ENCODE results near the gene ERC2. TPM values are rescaled to one million over a fixed set of nuclear protein-coding genes. Genes with fewer than 3 reads are reported as not detected.
"Not testable (repeated sequence)": the region's sequence is repeated elsewhere in the genome, so short reads cannot be mapped to it uniquely, and the experiment has no call there.

ERC2 gene
- total RNA-seq, 1 donor from 2014 or later = 3.4 TPM

DNA sequence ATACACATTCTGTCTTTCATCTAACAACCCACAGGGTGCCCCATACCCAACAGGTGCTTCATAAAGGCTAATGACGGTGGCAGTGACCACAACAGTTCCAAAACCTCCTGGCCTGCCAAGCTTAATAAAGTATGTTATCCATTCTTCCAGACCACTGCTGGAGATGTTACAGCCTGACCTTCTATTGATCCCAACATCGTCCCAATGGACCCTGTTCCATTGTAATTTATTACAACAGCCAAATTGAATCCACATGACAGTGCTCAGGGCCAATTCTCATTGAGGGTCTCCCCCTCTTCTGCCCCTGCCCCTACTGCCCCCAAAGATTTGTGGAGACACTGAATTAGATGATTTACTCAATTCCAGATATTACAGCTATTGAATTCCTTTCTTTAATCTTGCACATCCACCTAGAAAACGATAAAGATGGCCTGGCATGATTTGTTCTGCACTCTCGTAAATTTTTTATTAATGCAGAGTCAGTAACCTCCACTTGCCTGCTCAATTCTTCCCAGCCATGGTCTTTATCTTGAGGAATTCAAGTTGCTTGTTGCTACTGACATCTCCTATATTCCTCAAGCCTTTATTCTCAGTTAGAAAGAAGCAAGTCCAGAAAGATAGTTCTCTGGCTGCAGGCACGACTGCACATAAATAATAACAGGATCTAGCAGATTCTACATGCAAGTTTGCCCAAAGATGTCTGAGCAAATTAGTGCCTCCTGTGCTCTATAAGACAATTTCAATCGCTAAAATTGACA, 407.6 kb downstream of the ERC2 start:
- no peak for DNase-seq

DNA sequence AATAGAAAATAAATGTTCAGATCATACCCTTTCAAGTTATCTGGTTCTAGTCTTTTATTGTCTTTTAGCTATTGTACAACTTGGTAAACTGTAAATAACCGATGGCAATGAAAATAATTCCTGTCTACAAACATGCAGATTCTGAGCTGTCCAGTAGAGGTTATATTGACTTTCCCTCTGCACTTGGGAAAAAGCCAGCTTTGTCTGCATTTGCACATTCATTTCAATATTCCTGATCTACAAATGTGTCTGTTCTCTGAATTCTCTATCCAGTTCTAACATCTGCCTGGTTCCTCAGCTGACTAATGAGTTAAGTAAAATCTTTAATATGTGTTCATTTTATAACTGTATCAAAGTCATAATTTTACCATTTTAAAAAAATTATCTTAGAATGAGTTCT, 408.5 kb downstream of the ERC2 start:
- DNase-seq = no peak

DNA sequence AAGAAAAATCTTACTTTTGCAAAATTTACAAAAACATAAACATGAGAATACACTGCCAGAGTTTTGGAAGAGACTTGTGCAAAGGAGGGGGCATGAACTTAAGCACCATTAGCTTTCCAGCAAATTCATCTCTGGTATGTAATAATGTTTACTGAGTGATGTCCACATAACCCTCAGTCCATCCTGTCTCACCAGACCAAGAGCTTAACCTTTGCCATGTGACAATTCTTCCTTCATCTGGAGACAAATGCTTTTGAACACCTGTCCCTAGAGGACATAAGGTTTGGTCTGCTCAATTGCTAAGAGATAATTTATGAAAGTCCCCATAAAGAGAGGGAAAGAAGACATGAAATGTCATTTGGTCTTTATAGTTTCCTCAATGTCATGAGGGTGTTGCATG, 412.3 kb downstream of the ERC2 start:
- no peak for DNase-seq

DNA sequence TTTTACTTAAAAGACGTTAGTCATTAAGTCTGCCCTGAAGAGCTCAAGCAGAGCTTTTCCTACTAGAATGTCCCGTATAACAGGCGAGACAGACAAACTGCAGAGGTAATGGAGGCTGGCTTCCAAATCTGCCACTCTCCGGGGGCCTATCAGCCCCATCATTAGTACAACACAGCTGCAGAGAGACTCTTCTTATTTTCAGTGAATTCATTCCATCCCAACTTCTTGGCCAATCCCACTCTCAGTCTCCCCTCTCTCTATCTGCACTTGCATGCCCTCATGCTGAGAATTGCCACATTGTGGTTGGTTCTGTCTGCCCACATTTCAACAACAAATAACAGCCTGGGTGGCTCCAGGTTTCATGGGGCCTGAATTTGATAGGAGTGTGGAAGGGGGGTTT, 412.7 kb downstream of the ERC2 start:
- DNase-seq = peak; percentile 19

DNA sequence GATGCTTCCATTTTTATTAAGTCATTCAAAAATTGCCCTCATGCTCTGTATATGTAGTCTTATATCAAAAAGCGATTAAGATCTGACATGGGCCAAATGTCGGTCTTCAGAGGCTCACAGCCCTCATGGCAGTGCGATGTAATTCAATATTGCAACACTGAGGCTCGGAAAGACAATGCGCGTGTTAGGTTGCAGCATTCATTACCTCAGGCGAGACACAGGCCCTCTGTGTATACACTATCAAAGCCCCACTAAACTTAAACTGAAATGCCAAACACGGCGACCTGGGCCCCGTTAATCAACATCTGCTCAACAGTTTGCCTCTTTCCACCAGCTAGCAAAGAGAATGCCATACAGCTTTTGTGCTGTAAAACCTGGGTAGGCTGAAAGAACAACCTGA, 413.4 kb downstream of the ERC2 start:
- DNase-seq = no peak

DNA sequence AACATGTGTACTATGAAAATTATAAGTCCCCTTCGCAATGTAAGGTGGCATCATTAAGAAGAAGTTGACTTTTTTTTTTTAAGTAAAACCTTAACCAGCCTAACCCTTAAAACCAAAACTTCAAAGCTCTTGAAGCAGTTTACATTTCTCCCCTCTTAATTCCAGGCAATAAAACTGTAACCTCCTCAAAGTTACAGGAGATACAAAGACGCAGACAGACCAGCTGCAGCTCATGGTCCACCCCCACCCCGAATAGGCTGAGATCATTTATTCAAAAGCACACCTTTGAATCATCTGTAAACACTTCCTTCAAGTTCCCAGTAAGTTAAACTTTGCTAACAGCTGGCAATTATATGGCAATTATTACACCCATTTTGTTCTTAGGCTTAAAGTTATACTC, 414.5 kb downstream of the ERC2 start:
- DNase-seq = peak; percentile 22

DNA sequence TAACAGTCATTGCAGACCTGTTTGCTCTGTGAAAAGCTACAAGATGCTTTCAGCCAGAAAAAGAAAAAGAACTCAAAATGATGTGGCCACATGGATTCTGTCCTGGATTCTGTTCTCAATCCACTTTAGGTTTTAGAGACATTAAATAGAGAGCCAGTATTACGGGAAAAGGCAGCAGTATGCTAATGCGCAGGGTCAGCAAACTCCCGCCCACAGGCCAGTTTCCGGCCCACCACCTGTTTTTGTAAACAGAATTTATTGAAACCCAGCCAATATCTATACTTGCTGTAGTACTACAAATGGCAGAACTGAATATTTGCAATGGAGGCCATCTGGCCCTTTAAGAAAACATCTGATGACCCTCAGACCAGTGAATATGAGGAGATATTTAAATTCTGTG, 416.1 kb downstream of the ERC2 start:
- no peak for DNase-seq

DNA sequence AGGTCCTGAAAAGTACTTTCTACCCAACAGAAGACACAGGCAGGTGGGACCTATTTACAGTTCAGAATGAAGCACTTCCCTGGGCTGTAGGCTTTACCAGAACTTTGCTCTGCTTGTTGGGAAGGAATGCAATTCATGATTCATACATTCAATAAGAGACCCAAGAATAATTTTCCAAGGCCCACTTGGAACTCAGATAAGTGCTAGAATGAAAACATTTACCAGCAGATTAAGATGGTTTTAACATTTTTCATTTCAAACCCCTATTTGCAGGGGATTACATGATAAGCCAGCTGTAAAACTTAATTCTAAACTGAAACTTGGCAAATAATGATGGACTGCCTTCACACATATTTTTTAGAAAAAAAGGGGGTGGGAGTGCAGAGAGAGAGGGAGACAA, 417.2 kb downstream of the ERC2 start:
- no peak for DNase-seq

DNA sequence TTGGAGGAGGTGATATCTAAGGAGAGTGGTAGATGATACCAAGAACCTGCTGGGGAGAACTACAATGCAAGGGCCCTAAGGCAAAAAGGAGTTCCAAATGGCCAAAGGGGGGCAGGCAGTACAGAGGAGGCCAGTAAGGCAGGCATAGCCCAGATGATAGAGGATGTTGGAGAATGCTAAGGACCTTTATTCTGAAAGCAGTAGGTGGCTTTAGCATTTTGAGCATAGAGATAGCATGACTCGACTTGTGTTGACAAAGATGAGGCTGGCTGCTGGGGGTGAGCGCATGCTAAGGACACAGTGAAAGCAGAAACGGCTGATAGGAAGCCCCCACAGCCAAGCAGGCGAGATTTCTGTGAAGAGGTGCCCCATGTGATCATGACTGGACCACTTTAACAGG, 419.3 kb downstream of the ERC2 start:
- DNase-seq = no peak

DNA sequence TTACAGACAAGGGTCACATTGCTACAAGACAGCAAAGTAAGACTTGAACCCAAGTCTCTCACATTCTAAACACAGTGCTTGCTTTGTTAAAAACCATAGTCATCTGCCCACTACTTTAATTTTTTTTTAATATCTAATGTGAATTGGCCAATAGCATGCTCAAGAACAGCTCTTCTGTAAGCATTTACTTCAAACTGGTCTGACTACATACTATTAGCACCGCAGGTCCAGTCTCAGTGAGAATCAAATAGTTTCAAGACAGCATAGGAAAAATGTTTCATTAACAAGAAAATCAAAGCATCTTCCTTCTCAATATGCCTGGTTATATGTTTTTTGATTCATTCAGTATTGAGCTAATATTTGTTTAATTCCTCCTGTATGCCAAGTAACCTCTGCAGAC, 419.9 kb downstream of the ERC2 start:
- DNase-seq = no peak

DNA sequence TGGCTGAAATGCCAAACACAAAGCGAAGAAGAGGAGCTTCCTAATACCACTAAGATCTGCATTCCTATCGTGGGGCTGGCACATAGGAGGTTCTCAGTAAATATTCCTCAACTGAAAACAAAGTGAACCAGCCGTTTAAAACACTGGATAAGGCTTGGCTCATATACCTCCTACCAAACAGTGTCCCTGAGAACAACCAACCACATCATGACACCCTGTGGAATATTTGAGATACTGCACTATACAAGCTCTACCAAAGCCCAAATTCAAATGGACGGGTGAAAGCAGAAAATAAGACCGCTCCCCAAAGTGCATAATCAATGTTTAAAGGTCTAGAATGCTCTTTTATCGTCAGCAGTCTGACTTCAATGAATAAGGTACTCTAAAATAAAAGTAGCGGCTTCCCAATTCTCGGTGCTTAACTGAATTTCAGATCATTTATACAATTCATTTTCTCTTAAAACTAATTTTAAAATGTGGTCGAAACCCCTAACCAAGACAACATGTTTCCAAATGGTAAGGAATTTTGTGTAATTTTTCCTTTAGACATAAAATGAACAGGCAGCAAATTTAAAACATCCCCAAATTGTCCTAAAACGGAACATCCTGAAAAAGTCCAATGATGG, 425.8 kb downstream of the ERC2 start:
- DNase-seq = peak; percentile 67

DNA sequence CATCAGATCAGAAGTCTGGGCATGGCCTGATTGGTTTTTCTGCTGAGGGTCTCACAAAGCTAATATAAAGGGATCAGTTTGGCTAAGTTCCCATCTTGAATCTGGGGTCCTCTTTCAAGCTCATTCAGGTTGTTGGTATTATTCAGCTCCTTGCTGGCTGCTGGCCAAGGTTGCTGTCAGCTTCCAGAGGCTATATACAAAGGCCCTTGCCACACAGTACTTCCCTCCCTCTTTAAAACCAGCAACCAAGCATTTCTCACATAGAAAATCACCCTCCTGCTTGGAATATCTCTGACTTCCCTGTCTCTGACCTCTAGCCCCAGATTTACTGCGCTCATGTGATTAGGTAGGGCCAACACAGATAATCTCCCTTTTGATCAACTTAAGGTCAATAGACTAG, 442.9 kb downstream of the ERC2 start:
- DNase-seq = no peak

DNA sequence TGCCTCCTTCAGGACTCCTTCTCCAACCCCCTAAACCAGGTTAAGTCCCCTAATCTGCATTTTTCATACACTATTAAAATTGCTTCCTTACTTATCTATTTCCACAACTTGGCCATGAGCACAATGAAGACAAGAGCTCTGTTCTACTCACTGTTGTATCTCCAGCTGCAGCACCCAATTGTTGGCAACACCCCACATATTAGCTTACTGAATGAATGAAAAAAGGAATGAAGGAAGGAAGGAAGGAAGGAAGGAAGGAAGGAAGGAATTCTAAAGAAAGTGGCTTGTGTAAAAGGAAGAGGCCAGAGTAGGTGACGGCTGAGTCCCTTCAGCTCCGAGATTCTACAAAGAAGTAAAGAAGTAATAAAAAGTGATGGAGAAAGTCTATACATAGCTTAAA, 444.7 kb downstream of the ERC2 start:
- DNase-seq = no peak

DNA sequence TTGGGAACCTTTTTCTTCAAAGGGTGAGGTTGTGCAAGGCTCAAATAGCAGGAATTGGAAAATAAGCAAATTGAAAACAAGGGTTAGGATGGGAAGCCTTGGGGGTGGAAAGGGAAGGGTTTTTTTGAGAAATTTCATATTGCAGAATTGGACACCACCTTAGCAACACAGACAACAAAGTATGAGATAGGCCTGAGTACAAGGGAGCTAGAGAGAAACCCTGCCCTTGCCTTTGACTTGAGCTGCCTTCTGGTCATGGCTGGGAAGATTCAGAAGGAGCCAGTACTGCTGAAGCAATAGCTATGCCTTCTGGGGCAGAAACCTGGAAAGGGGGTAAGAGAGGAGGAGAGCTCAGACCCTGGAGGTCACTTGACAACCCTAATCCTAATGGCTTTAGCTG, 445.6 kb downstream of the ERC2 start:
- no peak for DNase-seq

DNA sequence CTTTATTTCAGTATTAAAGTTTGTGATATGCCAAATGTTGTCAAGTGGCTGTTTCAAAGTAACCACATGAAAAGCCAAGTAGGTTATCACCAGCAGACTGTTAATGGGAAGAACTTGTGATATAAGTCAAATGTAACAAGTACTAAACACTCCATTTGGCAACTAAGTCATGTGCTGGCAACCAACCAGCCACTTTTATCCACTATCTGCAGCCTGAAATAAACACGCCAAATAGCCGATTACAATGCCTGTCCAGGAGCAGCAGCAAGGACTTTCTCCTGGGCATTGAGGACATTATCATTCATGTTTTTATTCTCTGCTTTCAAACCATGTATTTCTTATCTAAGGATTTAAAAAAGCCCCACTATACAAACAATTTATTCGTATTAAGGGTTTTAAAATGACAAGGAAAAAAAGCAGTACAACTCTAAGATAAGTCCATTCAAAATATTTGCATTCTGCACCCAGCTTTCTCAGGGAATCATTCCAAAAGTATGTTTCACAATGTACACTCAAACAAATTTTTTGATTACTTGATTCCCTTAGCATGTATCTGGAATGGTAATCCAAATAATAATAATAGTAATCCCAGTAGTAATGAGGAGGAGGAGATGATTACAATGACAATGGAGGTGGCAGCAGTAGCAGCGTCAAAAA, 448.6 kb downstream of the ERC2 start:
- no peak for DNase-seq

DNA sequence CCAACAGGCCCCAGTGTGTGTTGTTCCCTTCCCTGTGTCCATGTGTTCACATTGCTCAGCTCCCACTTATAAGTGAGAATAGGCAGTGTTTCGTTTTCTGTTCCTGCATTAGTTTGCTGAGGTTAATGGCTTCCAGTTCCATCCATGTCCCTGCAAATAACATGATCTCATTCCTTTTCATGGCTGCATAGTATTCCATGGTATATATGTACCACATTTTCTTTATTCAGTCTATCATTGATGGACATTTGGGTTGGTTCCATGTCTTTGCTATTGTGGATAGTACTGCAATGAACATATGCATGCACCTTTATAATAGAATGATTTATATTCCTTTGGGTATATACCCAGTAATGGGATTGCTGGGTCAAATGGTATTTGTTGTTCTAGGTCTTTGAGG, 452.9 kb downstream of the ERC2 start:
- not testable (repeated sequence) for DNase-seq

DNA sequence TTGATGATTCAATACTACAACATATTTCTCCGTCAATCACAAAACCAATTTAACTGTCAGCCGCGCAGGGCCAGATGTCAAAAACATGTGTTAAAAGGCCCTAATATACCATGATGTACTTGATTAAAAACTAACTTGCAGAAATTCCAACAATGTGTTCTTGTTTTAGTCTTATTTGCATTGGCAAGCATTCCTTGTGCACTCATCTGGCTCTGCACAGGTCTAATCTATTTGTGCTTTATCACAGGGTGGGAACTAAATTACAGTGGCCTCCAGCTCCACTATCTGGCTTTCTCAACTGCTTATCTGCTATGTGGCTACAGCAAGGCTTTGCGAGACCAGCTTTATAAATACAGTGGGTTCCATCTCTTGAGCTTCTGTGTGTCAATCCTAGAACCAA, 455.5 kb downstream of the ERC2 start:
- DNase-seq = no peak

DNA sequence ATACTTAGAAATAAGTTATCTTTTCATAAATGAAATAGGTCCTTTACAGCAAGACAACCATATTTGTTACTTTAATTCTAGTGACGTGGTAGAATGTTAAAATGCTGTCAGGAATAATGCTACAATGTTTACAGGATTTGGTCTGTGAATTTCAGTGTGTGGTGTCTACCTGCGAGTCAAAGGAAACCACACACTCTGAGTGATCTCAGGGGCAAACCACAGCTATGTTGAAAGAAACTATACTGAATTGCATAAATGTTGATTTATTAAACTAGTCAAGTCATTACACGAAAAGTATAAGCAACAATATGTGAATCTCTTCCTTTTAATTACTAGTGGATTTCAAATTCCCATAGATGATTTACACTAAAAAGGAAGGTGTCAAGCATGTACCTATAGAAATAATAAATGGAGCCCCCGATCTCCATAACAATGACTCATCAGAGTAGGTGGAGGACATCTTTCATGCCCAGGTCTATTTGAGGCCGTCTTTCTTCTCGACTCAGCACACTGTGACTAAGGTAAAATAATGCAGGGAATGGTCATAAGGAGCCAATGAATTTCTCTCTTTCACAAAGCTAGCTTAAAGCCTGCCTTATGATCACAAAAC, 463.0 kb downstream of the ERC2 start:
- DNase-seq = no peak

DNA sequence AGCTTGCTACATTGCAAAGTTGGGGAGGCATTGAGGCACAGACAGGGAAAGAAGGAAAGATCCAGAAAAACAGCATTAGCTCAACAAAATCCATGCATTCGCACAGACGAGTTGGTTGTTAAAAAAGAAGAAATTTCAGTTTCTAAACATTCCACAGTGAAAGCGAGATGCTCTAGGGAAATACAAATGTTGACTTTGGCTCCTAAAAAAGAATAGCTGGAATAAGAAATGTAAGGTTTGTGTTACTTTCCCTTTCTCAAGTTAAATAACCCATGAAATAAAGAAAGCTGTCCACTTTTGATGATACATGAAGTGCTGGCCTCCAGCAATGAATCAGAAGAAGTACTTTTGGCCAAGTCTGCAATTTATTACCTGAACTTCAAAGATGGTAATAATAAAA, 465.1 kb downstream of the ERC2 start:
- peak; percentile 43 for DNase-seq

DNA sequence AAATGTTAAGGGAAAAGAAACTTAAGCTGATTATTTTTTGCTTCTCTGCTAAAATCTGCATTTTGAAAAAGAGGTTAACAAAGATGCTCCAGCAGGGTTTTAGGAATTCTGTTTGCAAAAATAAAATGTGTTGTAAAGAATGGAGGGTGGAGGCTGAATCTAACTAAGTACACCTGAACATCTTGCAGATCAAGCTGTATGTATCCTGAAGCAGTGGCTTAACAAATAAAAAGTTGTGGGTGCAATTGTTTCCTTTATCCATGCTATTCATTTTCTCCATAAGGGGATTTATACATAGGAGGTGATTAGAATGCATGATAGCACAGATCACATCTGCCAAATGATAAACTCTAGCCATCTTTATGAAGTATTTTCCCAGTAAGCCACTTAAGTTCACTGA, 466.3 kb downstream of the ERC2 start:
- no peak for DNase-seq

DNA sequence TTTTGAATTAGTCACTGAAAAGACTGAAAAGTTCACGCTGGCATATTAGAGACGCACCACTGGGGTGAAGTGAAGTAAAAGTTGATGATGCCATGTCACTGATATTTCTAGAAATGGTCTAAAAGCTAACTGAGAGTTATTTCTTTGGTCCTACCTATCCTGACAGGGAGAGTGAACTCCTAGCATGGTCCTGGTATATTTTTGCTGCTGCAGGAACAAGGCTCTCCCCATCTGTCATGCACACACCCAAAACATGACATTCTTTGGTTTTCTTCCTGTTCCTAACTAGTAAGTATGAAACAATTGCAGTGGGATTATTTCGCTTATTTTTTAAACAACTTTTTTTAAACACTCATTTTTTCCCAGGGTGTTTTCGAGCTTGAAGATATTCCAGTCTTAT, 466.7 kb downstream of the ERC2 start:
- DNase-seq = no peak

DNA sequence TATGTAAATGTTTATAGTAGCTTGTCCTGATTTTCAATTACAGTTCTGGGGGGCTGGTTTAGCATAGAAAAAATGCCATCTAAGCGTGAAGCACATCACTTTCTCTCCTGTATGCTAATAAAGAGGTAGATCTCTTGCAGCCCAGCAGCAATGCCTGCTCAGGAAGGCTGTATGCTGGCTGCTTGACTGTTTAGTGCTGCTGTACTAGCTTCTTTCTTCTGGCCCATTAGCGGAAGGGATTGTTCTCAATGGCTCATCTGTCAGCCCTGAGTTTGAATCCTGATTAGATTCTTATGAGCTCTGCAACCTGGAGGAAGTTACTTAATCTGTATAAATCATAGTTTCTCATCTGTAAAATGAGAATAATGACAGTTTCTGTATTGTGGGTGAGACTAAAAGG, 478.9 kb downstream of the ERC2 start:
- no peak for DNase-seq

DNA sequence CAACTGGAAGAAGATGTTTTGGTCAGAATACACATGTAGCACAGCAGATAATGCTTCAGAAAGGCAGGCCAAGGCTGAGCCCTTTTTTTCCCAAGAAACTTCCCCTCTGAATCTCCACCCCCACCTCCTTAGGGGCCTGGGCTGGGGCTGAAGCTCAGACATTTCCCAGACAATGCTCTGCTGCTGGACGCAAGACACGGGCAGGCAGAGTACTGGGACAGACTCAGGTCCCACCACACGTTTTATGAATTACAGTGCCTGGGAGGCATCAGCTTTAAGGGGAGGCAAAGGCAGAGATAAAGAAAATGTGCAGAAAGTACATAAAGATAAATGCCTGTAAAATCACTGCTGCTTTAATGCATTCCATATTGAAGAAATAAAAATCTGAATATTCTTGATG, 479.4 kb downstream of the ERC2 start:
- DNase-seq = peak; percentile 9
